GM23248 (cell line): ENCODE data around the gene REC8. TPM values are rescaled to one million over a fixed set of nuclear protein-coding genes. Genes with fewer than 3 reads are reported as not detected.

Experiments used
- DNase-seq: peaks from one replicate; pipeline ENCODE4 v3.0.0-alpha.2; 2015
- H2AFZ ChIP-seq: fragments of 200-600 bp; sonication (generic); 2 replicates; pipeline ENCODE4 v1.6.1; 2016; ENCODE audit warnings: antibody characterized with exemption
- H3F3A ChIP-seq: fragments of 200-600 bp; sonication (generic); 2 replicates; pipeline ENCODE4 v1.6.1; 2016; ENCODE audit warnings: mild to moderate bottlenecking, antibody characterized with exemption, mixed run types; ENCODE audit not compliant: insufficient read depth
- H3K27ac ChIP-seq: fragments of 200-600 bp; sonication (generic); 2 replicates; pipeline ENCODE4 v1.5.1; 2016; ENCODE audit warnings: mild to moderate bottlenecking
- H3K27me3 ChIP-seq: fragments of 200-600 bp; sonication (generic); replicated peaks from 2 replicates; pipeline ENCODE4 v1.6.1; 2016; ENCODE audit warnings: mild to moderate bottlenecking; ENCODE audit not compliant: insufficient read depth
- H3K36me3 ChIP-seq: fragments of 200-600 bp; sonication (generic); 2 replicates; pipeline ENCODE4 v1.6.1; 2016; ENCODE audit warnings: low read depth, mild to moderate bottlenecking
- H3K4me1 ChIP-seq: fragments of 200-600 bp; sonication (generic); 2 replicates; pipeline ENCODE4 v1.6.1; 2016; ENCODE audit warnings: mild to moderate bottlenecking; ENCODE audit not compliant: insufficient read depth
- H3K4me2 ChIP-seq: fragments of 200-600 bp; sonication (generic); one replicate; pipeline ENCODE4 v1.6.1; 2016; ENCODE audit warnings: mild to moderate bottlenecking; ENCODE audit not compliant: unreplicated experiment
- H3K4me3 ChIP-seq: fragments of 200-600 bp; sonication (generic); 2 replicates; pipeline ENCODE4 v1.5.1; 2016; ENCODE audit warnings: mild to moderate bottlenecking
- H3K79me2 ChIP-seq: fragments of 200-600 bp; sonication (generic); 2 replicates; pipeline ENCODE4 v1.6.1; 2016; ENCODE audit warnings: mild to moderate bottlenecking; ENCODE audit not compliant: insufficient read depth
- H3K9ac ChIP-seq: fragments of 200-600 bp; sonication (generic); 2 replicates; pipeline ENCODE4 v1.6.1; 2016; ENCODE audit warnings: mild to moderate bottlenecking
- H3K9me2 ChIP-seq: fragments of 200-600 bp; sonication (generic); 2 replicates; pipeline ENCODE4 v1.6.1; 2016; ENCODE audit warnings: mixed run types, mild to moderate bottlenecking, moderate library complexity; ENCODE audit not compliant: insufficient read depth
- H3K9me3 ChIP-seq: fragments of 200-600 bp; sonication (generic); one replicate; pipeline ENCODE4 v1.6.1; 2017; ENCODE audit warnings: low read depth
- H4K20me1 ChIP-seq: fragments of 200-600 bp; sonication (generic); 2 replicates; pipeline ENCODE4 v1.6.0; 2016; ENCODE audit not compliant: insufficient read depth
- EZH2 ChIP-seq: fragments of 200-600 bp; sonication (generic); IDR thresholded peaks from 2 replicates; pipeline ENCODE4 v1.6.1; 2018; ENCODE audit warnings: antibody characterized with exemption, mild to moderate bottlenecking; ENCODE audit not compliant: insufficient read depth, poor library complexity, severe bottlenecking
- EZH2phosphoT487 ChIP-seq: fragments of 200-600 bp; sonication (generic); IDR thresholded peaks from 2 replicates; pipeline ENCODE4 v1.6.1; 2018; ENCODE audit warnings: antibody characterized with exemption, moderate library complexity, mild to moderate bottlenecking, low read depth; ENCODE audit not compliant: insufficient read depth
- WGBS, 2 experiments: methylation state at CpG; one replicate each; pipeline ENCODE4 v1.1.6; 2015 to 2017; ENCODE audit warnings: low lambda C conversion rate in 2 of 2, low coverage in 1 of 2; ENCODE audit errors: missing lambda C conversion rate in 2 of 2; 5-methylcytosine and 5-hydroxymethylcytosine counted together
- in situ Hi-C: fragments of 300-500 bp; cut with MboI; formaldehyde crosslinking; loops from 2 replicates; pipeline ENCODE4 v1.15.0; 2020
- polyA plus RNA-seq: library from polyadenylated mRNA; unstranded; fragments of >200 nt; fragmentation: Nextera tagmentation; extraction: Ambion mirVana; gene quantifications from 2 replicates; pipeline ENCODE4 v1.2.1, GENCODE V29; 2016
- total RNA-seq: library from RNA; depleted of rRNA; stranded (reverse); fragments of >200 nt; shearing (Covaris generic); gene quantifications from 2 replicates; pipeline ENCODE4 v1.2.3, GENCODE V29; 2014

The REC8 gene
- total and polyA plus RNA-seq, 2 experiments from 2014 or later, result 1.4 to 2.4 TPM

DNA sequence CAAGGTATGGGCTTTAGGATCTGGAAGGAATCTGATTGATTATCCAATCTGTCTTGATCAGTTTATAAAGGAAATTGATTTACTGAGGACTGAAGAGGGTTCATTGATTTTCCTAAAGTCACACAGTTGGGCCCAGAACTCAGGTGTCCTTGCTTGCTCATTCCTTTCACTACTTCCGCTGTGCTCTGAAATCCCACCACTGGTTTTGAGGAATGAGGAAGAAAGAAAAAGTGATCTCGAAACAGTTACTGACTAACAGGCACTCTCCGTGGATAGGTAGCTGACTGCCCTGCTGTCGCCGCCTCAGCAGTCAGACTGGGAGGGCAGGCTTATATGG, 41.5 kb upstream of the REC8 start, which contains the start of gene FITM1:
FITM1 (plus strand) TSS at position 280 of the 337 bp plus-strand sequence. CDS start 905 bp downstream, outside the sequence.
- Histone ChIP-seq H3F3A (no peaks in the 10 kb centered on the region), H3K9me3 (no peaks in the 10 kb centered on the region), H3K4me1 (no peaks in the 10 kb centered on the region; the same call in 1 of the 2 replicates), H3K4me2 (no peak within 1 kb of the TSS), H4K20me1 (no peaks in the 10 kb centered on the region), H3K9ac (no peak within 1 kb of the TSS), H3K27ac (no peak within 1 kb of the TSS), H3K79me2 (no peaks in the 10 kb centered on the region), H3K4me3 (no peak within 1 kb of the TSS), H3K9me2 (no peaks in the 10 kb centered on the region), H3K27me3 (no peaks in the 10 kb centered on the region), H3K36me3 (no peaks in the 10 kb centered on the region), H2AFZ (no peak within 1 kb of the TSS)
- TF ChIP-seq EZH2 (no peak), EZH2phosphoT487 (no peak)
- DNase-seq, result no peak
- 89% methylated on average over 5 of the region's 5 CpGs for WGBS, 2 experiments
- in situ Hi-C loops, result no loop called here

GRCh38 chr14:24130717-24131548, 40.9 kb upstream of the REC8 start:
- 51 to 54% methylated on average over 5 to 7 of the region's 7 CpGs for WGBS, 2 experiments
- H4K20me1 ChIP-seq, result no peaks in the 10 kb centered on the region
- no peaks in the 10 kb centered on the region for H3K36me3 ChIP-seq
- no peaks in the 10 kb centered on the region for H3K27me3 ChIP-seq
- H3K79me2 ChIP-seq, result no peaks in the 10 kb centered on the region
- H3K9ac ChIP-seq, result no peak overlapping the region
- TF ChIP-seq EZH2phosphoT487, result no peak
- no peak for TF ChIP-seq EZH2
- in situ Hi-C loops, result no loop called here
- no peak for DNase-seq
- no peak overlapping the region for H2AFZ ChIP-seq
- no peaks in the 10 kb centered on the region for H3F3A ChIP-seq
- H3K4me3 ChIP-seq, result no peak overlapping the region
- H3K9me2 ChIP-seq, result no peaks in the 10 kb centered on the region
- H3K27ac ChIP-seq, result no peak overlapping the region
- H3K4me1 ChIP-seq, result no peaks in the 10 kb centered on the region; the same call in 1 of the 2 replicates
- no peaks in the 10 kb centered on the region for H3K9me3 ChIP-seq
- no peak overlapping the region for H3K4me2 ChIP-seq

DNA sequence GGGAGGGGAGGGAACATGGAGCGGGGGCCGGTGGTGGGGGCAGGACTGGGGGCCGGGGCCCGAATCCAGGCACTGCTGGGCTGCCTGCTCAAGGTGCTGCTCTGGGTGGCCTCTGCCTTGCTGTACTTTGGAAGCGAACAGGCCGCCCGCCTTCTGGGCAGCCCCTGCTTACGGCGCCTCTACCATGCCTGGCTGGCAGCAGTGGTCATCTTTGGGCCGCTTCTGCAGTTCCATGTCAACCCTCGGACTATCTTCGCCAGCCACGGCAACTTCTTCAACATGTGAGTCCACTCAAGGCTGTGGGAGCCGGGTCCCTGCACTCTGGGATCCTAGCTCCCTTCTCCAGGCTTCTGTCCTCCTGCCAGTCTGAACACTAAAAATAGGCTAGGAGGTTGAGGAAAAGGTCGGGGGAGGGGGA, 40.3 kb upstream of the REC8 start:
- 70 to 78% methylated on average over 11 to 15 of the region's 15 CpGs for WGBS, 2 experiments
- no peak for TF ChIP-seq EZH2
- TF ChIP-seq EZH2phosphoT487, result no peak
- no peaks in the 10 kb centered on the region for H3K27me3 ChIP-seq
- no peaks in the 10 kb centered on the region for H3K9me2 ChIP-seq
- H3K9me3 ChIP-seq, result no peaks in the 10 kb centered on the region
- H3K4me1 ChIP-seq, result no peaks in the 10 kb centered on the region; the same call in 1 of the 2 replicates
- H3K36me3 ChIP-seq, result no peaks in the 10 kb centered on the region
- H3F3A ChIP-seq, result no peaks in the 10 kb centered on the region
- H4K20me1 ChIP-seq, result no peaks in the 10 kb centered on the region
- in situ Hi-C loops, result no loop called here
- H3K27ac ChIP-seq, result no peak overlapping the region
- no peak overlapping the region for H2AFZ ChIP-seq
- H3K4me2 ChIP-seq, result no peak overlapping the region
- no peak for DNase-seq
- no peak overlapping the region for H3K9ac ChIP-seq
- no peak overlapping the region for H3K4me3 ChIP-seq
- H3K79me2 ChIP-seq, result peaks cover 6% of the 10 kb centered on the region; the same call in 1 of the 2 replicates

DNA sequence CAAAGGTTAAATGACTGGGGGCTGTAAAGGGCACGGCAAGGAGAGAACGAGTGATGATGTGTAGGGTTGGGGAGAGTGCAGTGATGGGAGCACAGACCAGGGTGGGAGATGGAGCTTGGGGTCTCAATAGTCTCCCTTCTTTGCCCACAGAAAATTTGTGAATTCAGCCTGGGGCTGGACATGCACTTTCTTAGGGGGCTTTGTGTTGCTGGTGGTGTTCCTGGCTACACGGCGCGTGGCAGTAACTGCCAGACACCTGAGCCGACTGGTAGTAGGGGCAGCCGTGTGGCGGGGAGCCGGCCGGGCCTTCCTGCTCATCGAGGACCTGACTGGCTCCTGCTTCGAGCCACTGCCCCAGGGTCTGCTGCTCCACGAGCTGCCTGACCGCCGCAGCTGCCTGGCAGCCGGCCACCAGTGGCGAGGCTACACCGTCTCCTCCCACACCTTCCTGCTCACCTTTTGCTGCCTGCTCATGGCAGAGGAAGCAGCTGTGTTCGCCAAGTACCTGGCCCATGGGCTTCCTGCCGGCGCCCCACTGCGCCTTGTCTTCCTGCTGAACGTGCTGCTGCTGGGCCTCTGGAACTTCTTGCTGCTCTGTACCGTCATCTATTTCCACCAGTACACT, 39.7 kb upstream of the REC8 start:
- no peaks in the 10 kb centered on the region for H3K27me3 ChIP-seq
- H4K20me1 ChIP-seq, result no peaks in the 10 kb centered on the region
- no peak overlapping the region for H3K9ac ChIP-seq
- H3K79me2 ChIP-seq, result peaks cover 12% of the 10 kb centered on the region
- TF ChIP-seq EZH2phosphoT487 (no peak), EZH2 (no peak)
- H3K36me3 ChIP-seq, result no peaks in the 10 kb centered on the region
- no peak overlapping the region for H2AFZ ChIP-seq
- H3F3A ChIP-seq, result no peaks in the 10 kb centered on the region
- DNase-seq, result no peak
- H3K4me1 ChIP-seq, result peaks cover 4% of the 10 kb centered on the region; the same call in 1 of the 2 replicates
- H3K4me2 ChIP-seq, result no peak overlapping the region
- no peaks in the 10 kb centered on the region for H3K9me3 ChIP-seq
- H3K4me3 ChIP-seq, result no peak overlapping the region
- WGBS, 2 experiments, result 92 to 93% methylated on average over 24 of the region's 24 CpGs
- in situ Hi-C loops, result no loop called here
- H3K27ac ChIP-seq, result no peak overlapping the region
- no peaks in the 10 kb centered on the region for H3K9me2 ChIP-seq
